Natural killer cell (primary cell): ENCODE data around the gene MYG1. TPM values are rescaled to one million over a fixed set of nuclear protein-coding genes. Genes with fewer than 3 reads are reported as not detected.

Experiments used
- ATAC-seq, 3 donors: fragments of 150-1000 bp in 2 of 3; fragments of 200-7000 bp in 1 of 3; cut with Tn5 transposase; 1 replicate in 1 of 3; 2 replicates in 2 of 3; pipeline ENCODE4 v1.10.0; 2021; ENCODE audit warnings: mild to moderate bottlenecking in 2 of 3, moderate library complexity in 2 of 3
- DNase-seq, 2 donors: peaks; one replicate each; pipeline versions ENCODE4 v3.0.0 to v3.0.0-alpha.2; 2013 to 2021; ENCODE audit warnings: mixed read lengths in 1 of 2
- H3K27ac ChIP-seq: one replicate; pipeline ENCODE4 v1.5.1; 2013; ENCODE audit warnings: mild to moderate bottlenecking, low read length
- H3K27me3 ChIP-seq: one replicate; pipeline ENCODE4 v1.6.1; 2013; ENCODE audit warnings: low read length; ENCODE audit not compliant: control insufficient read depth, insufficient read depth
- H3K36me3 ChIP-seq: one replicate; pipeline ENCODE4 v1.6.1; 2013; ENCODE audit warnings: low read length; ENCODE audit not compliant: control insufficient read depth, insufficient read depth
- H3K4me1 ChIP-seq: one replicate; pipeline ENCODE4 v1.6.1; 2013; ENCODE audit warnings: low read length; ENCODE audit not compliant: control insufficient read depth, insufficient read depth
- H3K4me3 ChIP-seq: one replicate; pipeline ENCODE4 v1.5.1; 2013; ENCODE audit warnings: low read length
- H3K9me3 ChIP-seq: one replicate; pipeline ENCODE4 v1.6.1; 2013; ENCODE audit warnings: low read length; ENCODE audit not compliant: control insufficient read depth, insufficient read depth
- H3K27ac Mint-ChIP-seq, 2 donors: one replicate each; pipeline ENCODE4 v1.8.0; 2022; ENCODE audit warnings: mild to moderate bottlenecking in 2 of 2, mixed read lengths in 2 of 2, moderate library complexity in 1 of 2
- H3K27me3 Mint-ChIP-seq, 2 donors: one replicate each; pipeline ENCODE4 v1.8.0; 2022; ENCODE audit warnings: low read depth in 2 of 2, mixed read lengths in 2 of 2
- H3K36me3 Mint-ChIP-seq: one replicate; pipeline ENCODE4 v1.8.0; 2022; ENCODE audit warnings: mixed read lengths
- H3K4me1 Mint-ChIP-seq, 2 donors: one replicate each; pipeline ENCODE4 v1.8.0; 2022; ENCODE audit warnings: mixed read lengths in 2 of 2
- H3K4me3 Mint-ChIP-seq: one replicate; pipeline ENCODE4 v1.8.0; 2022; ENCODE audit warnings: mild to moderate bottlenecking, moderate library complexity, mixed read lengths
- H3K9me3 Mint-ChIP-seq, 2 donors: one replicate each; pipeline ENCODE4 v1.8.0; 2022; ENCODE audit warnings: mixed read lengths in 2 of 2
- CTCF ChIP-seq: fragments of 200-600 bp; IDR thresholded peaks from one replicate; pipeline ENCODE4 v1.8.0; 2022; ENCODE audit warnings: antibody characterized with exemption
- WGBS: methylation state at CpG from one replicate; pipeline ENCODE4 v1.1.7; 2013; ENCODE audit warnings: missing lambda C conversion rate; ENCODE audit not compliant: insufficient coverage; 5-methylcytosine and 5-hydroxymethylcytosine counted together
- intact Hi-C: fragments of 100-400 bp; cut with micrococcal nuclease; formaldehyde crosslinking; loops from one replicate; pipeline ENCODE4 v1.14.2; 2022
- total RNA-seq, 4 donors: library from RNA; stranded (reverse); fragments of 120-200 nt in 1 of 4; gene quantifications; one replicate each; pipeline versions ENCODE4 v1.2.3 to v1.2.4, GENCODE V29; 2013 to 2022

The MYG1 gene
- total RNA-seq, 3 donors from 2014 or later (not counting 1 experiment from before 2014, with no cell fraction given): 22.8 to 30.6 (median 28.1) TPM

GRCh38 chr12:53308276-53308675 is 8.8 kb downstream of the MYG1 start:
- no peak overlapping the region for H3K27ac Mint-ChIP-seq
- H3K9me3 ChIP-seq: no peaks in the 10 kb centered on the region
- peaks cover 54% of the 10 kb centered on the region for H3K36me3 ChIP-seq
- H3K4me3 Mint-ChIP-seq: no peak overlapping the region
- H3K27ac ChIP-seq: no peak overlapping the region
- intact Hi-C loops: no loop called here
- H3K4me3 ChIP-seq: no peak overlapping the region
- H3K9me3 Mint-ChIP-seq: no peaks in the 10 kb centered on the region
- no peak for ATAC-seq
- DNase-seq: no peak
- no peaks in the 10 kb centered on the region for H3K27me3 Mint-ChIP-seq
- H3K4me1 Mint-ChIP-seq: peaks cover 0 to 2% of the 10 kb centered on the region in 2 donors
- H3K4me1 ChIP-seq: no peaks in the 10 kb centered on the region
- 89% methylated on average over 3 of the region's 4 CpGs for WGBS
- H3K27me3 ChIP-seq: no peaks in the 10 kb centered on the region
- TF ChIP-seq CTCF: no peak
- H3K36me3 Mint-ChIP-seq: peaks cover 15% of the 10 kb centered on the region

GRCh38 chr12:53313996-53314395 is 14.5 kb downstream of the MYG1 start:
- intact Hi-C loops: no loop called here
- no peak for DNase-seq
- Histone ChIP-seq H3K27me3 (no peaks in the 10 kb centered on the region), H3K36me3 (peaks cover 41% of the 10 kb centered on the region), H3K9me3 (no peaks in the 10 kb centered on the region), H3K4me3 (no peak overlapping the region), H3K4me1 (no peaks in the 10 kb centered on the region), H3K27ac (no peak overlapping the region)
- ATAC-seq: no peak
- H3K27ac Mint-ChIP-seq: peak overlapping the region in 1 of 2 donors; percentile 64
- no peak overlapping the region for H3K4me3 Mint-ChIP-seq
- peaks cover 7% of the 10 kb centered on the region for H3K36me3 Mint-ChIP-seq
- 14% methylated on average over 1 of the region's 3 CpGs for WGBS
- H3K9me3 Mint-ChIP-seq: no peaks in the 10 kb centered on the region
- H3K27me3 Mint-ChIP-seq: no peaks in the 10 kb centered on the region
- TF ChIP-seq CTCF: no peak
- peaks cover 0 to 9% of the 10 kb centered on the region in 2 donors for H3K4me1 Mint-ChIP-seq

GRCh38 chr12:53320352-53321195 is 21.1 kb downstream of the MYG1 start:
- peaks cover 14% of the 10 kb centered on the region for H3K36me3 ChIP-seq
- no peaks in the 10 kb centered on the region for H3K27me3 Mint-ChIP-seq
- no peaks in the 10 kb centered on the region for H3K9me3 Mint-ChIP-seq
- peaks cover 29 to 43% of the 10 kb centered on the region in 2 donors for H3K4me1 Mint-ChIP-seq
- H3K27ac Mint-ChIP-seq: peak overlapping the region; percentile 94 to 98
- peak overlapping the region; percentile 78 for H3K27ac ChIP-seq
- 42% methylated on average over 7 of the region's 10 CpGs for WGBS
- no peaks in the 10 kb centered on the region for H3K9me3 ChIP-seq
- no peaks in the 10 kb centered on the region for H3K36me3 Mint-ChIP-seq
- no peak for TF ChIP-seq CTCF
- H3K4me3 ChIP-seq: peak overlapping the region; percentile 80
- H3K4me1 ChIP-seq: peaks cover 31% of the 10 kb centered on the region
- intact Hi-C loops: loop anchor here (1.0 to 10.0 kb wide), 7 partner anchors 21 to 184 kb away; partner anchors contain the start of genes CSAD, MYG1, NPFF and PFDN5
- no peak for ATAC-seq
- no peaks in the 10 kb centered on the region for H3K27me3 ChIP-seq
- peak overlapping the region; percentile 99 for H3K4me3 Mint-ChIP-seq
- DNase-seq: no peak
